NCI-H2107 treated with DMSO at 0.1 percent for 48 hours (cell line): Measurements from ENCODE around the gene TBC1D10A.

ENCODE experiments used
- DNase-seq: peaks from one replicate; lab custom pipeline; 2025; ENCODE audit not compliant: unreplicated experiment; lab: John Stamatoyannopoulos, UW

Gene TBC1D10A

DNA sequence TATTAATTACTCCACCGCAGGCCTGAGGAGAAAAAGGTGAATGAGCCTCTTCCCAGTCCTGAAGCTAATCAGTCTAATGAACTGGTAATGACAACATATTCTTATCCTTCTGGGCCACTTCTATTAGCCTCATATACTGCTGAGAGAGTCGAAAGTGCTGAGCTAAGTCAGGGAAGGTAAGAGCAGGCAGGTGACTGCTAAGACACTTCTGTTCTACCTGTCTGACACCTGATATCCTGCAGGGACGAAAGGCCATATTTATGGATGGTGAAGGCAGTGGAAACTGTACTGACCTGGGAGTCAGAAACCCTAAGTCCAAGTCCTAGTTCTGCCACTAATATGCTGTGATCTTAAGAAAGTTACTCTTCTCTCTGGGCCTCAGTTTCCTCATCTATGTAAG is 3.5 kb downstream of the TBC1D10A start:
- no peak for DNase-seq

DNA sequence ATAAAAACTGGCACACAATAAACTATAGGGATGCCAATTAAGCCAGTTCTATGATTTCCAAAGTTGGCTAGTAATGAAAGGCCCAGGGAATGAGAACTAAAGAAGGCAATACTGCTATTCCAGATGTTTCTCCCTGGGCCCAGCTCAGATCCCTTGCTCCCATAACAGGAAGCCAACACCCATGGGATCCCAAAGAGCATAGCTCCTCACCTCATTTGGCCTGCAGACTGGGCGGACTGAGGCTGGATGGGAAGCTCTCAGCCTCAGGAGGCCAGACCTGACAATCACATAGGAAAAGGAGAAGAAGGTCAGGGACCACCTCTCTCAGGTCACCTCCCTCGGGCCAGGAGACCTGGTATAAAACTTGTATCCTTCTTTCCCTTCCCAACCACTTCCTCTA is 5.3 kb downstream of the TBC1D10A start:
- DNase-seq = no peak

DNA sequence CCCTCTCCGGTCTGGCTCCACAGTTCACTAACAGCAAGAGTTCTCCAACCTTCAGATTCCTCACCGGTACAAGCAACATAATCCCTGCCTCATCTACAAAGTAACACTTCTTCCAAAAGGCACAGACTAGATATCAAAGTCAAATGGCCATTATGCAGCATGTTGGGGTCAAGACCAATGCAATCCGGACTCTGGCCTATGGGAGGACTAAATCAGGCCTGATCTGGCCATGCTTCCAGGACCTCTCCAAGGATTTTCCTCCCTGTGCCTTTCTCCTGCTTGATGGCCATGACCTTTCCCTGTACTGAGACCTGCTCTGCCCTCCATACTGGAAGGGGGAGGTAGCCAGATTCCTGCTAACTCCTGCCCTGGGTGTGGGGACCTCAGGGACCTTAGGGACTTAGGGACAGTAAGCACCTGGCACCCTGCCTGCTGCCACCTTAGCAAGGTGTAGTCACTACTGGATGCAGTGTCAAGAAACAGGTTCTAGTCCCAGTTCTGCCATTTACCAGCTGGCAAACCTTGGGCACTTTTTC is 6.7 kb downstream of the TBC1D10A start:
- DNase-seq = no peak

DNA sequence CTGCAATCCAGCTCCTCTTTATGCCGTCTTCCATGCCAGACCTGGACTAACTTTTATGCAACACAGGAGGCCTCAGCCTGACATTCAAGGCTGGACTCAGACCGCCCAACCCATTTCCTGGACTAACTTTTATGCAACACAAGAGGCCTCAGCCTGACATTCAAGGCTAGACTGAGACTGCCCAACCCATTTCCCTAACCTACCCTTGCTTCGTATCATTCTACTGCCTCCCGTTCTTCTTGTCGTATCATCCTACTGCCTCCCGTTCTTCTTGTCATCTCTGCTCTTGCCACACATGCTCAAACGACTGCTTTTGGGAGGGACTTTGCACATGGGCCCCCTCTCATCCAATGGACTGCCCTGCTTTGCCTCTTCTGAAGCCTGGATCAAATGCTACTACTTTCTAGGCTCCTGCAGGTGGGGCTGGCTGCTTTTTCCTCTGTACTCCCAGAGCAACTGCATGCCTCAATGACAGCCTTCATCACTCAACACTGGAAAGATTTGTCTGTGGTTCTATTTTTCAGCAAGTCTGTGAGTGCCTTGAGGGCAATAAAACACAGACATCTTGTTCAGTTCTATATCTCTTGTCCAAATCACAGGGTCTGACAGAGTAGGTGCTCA is 7.8 kb downstream of the TBC1D10A start:
- DNase-seq = no peak

DNA sequence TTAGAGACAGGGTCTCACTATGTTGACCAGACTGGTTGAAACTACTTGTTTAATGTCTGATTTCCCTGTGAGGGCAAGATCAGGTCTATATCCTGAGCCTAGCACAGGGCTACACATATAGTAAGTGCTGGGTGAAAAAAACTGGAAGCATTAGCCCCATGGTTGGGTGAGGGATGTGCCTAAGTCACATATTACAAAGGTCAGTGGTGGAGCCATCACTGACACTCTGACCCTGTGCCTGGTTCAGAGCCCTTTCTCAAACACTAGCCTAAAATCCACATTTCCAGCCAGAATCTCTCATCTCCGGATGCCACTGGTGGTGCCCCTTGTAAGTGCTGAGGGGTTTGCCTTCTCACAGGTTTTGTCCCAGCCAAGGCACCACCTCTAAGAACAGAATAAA is 9.0 kb downstream of the TBC1D10A start:
- DNase-seq = no peak

DNA sequence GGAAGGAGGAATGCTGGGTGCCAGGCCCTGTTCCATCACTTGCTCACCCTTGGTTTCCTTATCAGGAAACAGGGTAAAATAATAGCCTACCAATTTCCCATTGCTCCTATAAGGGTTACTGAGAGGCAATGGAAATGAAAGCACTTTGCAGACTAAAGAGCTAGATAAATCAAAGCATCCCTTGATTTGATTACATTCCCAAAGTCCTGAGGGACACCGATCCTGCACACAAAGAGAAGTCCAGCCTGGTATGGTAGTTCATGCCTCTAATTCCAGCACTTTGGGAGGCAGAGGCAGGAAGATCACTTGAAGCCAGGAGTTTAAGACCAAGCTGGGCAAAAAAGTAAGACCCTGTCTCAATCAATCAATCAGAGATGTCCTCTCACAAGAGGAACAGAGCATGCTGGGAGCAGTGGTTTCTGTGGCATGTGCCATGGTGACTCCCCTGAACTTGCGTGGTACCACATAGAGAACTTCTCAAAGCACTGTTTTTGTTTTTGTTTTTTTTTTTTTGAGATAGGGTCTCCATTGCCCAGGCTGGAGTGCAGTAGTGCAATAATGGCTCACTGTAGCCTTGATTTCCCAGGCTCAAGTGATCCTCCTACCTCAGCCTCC is 10.7 kb downstream of the TBC1D10A start:
- DNase-seq = no peak

DNA sequence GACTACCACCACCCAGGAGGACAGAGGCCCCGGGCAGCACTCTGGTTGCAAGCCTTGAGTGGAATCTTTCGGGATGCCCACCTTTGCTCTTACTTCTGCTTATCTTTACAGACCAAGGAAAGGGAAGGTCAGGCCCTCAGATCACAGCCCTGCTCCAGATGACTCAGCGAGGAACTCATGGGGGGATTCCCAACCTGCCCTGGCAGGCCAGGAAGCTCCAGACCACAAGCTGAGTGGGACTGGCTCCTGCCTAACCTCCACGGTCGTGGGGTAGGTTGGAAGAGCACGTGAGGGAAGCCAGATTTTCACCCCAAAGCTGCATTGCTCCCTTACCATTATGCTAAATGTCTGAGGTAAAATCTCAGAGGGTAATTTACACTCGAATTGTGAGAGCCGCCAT is 11.8 kb downstream of the TBC1D10A start:
- DNase-seq = no peak

DNA sequence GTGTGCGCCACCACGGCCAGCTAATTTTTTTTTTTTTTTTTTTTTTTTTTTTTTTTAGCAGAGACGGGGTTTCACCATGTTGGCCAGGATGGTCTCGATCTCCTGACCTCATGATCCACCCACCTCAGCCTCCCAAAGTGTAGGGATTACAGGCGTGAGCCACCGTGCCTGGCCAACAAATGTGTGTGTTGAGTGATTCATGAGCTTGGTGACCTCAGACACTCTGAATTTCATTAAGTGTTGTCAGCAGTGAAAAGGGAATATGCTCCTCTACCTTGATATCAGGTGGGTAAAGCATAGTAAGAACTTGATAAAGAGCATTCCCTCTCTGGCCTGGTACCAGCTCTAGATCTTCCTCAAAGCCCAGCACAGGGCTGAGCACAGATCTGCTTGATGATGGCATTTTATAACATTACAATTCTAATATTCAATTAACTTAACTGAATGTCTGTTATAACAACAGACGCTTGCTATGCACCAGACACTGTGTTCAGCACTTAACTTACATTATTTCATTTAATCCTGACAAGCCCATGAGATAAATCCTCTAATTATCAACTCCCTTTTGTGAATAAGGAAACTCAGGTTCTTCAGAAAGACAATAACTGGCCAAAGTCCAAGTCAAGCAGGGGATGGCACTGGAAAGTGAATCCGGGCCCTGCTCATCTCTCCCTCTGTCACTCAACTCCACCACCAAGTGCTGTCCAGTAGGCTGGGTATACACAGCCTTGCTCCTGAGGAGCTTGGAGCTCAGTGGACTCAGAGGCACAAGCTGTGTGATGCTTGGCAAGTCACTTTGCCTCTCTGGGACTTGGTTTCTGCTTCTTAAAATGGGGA is 13.0 kb downstream of the TBC1D10A start:
- DNase-seq = no peak

DNA sequence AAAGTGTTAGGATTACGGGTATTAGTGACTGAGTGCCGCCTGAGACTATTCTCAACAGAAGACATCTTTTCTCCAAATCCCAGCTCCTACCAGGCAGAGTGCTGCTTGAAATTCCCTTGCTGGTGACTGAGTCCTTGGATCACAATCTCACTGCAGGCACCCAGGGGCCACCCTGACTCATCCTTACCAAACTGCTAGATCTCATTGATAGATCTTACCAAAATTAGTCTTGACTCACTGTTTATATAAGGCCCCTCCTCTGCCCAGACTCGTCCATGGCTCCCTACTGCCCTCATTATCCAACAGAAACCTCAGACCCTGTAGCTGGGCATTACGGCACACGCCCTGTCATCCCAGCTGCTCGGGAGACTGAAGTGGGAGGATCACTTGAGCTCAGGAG is 14.7 kb downstream of the TBC1D10A start:
- no peak for DNase-seq

DNA sequence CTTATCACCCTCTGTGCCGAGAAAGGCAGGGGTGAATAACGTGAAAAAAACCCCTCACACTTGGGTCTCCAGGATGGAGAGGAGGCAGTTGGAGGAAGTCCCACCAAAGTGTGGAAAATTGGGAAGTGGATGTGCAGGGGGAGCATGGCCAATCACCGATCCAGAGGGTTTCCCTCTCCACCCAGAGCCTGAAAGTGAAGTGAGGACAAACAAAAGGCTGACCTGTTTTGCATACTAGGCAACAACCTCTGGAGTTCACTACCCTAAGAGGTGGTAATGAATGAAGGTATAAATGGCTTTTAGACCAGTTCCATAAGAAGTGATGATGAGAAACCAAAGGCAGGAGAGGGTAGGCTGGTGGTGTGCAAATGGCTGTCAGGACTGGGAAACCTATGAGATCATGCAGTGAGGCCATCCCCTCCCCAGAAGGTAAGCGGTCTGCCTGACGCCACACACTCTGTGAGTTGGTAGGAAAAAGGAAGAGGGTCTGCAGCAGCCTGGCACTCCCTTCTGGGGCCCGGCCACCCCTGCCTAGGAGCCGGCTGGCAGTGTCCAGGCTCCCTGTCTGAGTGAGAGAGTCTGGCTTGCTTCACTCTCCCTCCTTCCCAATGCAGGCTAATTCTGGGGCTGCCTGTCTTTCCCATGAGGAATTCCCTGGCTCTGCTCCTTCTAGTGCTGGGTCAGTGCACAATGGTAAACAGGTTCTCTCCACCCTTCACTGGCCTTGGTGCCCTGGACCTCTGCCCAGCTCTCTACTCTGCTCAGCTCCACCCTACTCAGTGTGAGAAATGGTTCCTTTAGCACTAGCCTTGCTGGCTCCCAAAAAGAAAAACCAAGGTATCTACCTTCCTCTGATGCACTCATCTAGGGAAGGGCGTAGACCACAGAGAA is 15.6 kb downstream of the TBC1D10A start:
- DNase-seq = no peak

DNA sequence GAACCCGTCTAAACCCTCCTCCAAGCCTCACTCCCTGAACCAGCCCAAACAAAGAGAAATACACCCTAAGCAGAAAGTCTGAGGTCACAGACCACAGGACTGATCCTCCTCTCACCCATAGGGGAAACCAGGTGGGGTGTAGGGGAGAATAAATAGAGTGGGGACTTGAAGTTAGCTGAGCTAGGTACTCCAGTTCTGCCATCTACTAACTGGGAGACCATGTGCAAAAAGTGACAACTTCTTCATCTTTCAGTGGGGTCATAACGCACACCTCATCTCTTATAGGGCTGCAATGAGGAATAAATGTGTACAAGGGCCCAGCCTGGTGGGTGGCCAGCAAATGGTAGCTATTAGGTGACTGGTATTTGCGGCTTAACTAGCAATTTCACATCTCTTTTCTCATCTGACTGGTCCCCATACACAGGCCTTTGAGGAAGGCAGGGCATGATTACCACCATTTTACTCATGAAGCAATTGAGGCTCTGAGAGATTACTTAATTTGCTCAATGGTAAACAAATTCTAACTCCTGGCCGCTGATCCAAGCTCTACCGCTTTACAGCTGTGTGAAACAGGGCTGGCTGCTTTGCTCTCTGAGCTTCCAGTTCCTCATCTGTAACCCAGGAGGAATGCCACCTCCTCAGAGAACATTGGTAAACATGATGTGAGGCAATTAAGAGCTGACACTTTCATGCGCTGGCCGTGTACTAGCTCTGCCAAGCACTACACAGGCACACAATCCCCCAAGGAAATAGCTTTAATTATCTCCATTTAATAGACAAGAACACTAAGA is 16.6 kb downstream of the TBC1D10A start:
- no peak for DNase-seq

DNA sequence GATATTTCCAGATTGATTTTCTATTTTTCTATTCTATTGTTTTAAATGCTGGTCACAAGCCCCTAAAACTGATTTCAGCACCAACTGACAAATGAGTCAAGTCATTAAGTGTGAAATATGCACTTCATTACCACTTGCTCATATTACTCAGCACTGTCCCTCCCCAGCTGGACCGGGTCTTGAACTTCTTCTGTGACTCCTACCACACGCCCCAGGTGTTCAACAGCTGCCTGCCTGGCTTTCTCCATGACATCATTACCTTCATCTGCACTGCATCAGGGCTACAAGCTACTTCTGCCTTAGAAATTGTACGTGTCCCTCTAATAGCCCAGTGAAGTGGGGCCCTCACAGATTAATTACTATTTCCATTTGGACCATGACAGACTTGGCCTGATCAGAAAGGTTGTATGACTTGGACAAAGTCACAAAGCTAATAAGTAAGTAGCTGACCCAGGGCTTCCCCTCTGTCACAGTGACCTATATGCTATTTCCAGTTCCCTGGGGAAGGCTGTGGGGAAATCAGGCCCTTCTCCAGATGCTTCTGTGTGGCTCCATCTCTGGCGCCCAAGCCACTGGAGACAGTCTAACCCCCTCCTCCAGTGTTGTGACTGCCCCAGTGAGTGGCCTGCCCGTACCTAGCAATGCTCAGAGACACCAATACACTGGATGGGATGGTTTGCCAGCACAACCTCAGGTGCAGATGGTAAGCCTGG is 18.1 kb downstream of the TBC1D10A start:
- no peak for DNase-seq

DNA sequence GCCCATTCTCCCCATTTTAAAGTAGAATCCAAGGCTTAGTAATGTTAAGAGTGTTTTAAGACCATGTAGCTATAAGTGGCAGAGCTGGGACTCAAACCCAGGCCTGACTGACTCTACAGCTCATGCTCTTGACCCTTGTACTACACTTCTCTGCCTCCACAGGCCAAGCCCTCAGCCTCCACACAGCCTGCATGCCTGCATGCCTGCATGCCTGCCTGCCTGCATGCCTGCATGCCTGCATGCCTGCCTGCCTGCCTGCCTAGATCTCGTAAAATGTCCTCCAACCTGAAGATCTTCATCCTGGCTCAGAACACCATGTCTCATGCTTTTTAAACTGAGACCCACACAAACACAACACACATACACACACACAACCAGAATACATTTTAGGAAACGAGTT is 18.6 kb downstream of the TBC1D10A start:
- DNase-seq = no peak

DNA sequence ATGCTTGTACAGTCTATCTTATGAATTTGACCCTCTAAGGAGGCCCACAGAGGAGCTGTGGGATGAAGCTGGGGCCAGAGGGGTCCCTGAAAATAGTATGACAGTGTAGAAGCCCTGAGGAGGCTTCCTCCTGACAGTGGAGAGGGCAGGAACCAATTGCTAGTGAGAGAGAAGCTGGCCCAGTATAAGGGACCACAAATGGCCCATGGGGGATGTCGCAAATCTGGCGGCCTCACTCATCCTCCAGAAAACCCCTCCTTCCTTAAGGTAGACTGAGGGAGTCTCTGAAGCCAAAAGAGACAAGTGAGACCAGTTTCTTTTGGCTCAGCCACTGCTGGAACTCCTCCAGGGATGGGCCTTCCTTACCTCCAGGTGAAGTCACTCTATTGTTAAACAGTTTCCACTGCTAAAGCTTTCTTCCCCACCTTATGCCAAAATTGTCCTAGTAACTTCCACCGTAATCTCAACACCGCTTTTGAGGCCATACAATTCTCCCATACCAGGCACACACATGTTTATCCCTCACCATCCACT is 19.6 kb downstream of the TBC1D10A start:
- DNase-seq = no peak

DNA sequence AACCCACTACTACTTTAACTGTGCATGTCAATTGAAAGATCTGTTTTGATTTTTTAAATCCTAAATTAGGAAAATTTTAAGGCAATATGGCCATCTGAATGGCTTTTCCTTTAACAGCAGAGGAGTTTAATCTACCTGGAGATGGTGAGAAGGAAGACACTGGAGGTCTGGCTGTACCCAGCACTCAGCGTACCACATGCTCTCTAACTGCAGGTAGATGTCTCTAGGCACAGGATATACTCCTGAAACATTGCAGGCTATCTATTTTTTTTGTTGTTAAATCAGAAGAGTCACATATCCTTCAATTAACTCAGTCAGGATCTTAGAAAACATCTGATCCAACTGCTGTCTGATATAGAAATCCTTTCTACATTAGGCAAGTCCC is 20.1 kb downstream of the TBC1D10A start:
- no peak for DNase-seq

DNA sequence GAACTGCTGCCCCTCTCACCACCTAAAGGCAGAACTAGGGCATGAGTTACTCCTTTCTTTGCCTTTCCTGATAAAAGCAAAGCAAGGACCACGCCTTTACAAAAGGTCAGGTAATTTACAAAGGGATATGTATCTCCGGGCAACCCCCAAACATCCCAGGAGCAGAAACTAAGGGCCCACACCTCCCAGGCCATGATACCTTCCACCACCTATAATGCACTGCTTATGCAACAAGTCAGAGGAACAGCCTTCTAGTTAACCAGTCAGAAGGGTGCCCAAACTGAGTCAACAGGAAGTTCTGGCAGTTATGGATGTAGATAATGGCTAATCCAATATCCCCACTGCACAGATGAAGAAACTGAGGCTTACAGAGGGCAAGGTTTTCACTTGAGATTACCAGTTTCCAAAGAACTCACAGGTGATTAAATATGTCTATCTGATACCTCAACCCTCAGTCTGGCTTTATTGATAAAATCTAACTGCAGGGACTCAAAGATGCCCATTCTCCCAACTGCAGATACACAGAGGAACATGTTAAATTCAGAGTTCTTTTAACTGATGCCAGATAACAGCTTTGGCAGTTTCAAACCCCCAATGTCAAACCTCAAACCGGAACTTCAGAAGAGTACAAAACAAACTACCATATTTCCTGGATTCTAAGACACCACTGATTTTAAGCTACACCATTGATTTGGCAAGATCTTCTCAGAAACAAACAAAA is 20.7 kb downstream of the TBC1D10A start:
- no peak for DNase-seq

DNA sequence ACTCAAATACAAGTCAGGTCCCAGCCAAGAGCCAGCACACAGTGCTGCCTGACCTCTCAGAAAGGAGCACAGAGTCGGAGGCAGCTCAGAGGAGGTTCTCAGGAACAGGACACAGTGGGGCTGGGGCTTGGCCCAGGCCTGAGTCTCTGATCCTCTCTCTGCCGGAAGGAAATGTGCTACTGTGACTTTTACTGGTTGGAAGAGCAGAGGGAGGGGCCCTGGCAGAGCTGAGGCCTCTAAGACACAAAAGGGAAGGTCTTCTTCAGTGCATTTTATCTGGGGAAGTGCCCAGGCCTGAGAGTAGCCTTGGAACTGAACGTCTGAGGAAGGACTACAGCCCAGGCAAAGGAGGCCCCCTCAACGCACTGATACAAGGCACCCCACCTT is 21.2 kb downstream of the TBC1D10A start:
- no peak for DNase-seq

DNA sequence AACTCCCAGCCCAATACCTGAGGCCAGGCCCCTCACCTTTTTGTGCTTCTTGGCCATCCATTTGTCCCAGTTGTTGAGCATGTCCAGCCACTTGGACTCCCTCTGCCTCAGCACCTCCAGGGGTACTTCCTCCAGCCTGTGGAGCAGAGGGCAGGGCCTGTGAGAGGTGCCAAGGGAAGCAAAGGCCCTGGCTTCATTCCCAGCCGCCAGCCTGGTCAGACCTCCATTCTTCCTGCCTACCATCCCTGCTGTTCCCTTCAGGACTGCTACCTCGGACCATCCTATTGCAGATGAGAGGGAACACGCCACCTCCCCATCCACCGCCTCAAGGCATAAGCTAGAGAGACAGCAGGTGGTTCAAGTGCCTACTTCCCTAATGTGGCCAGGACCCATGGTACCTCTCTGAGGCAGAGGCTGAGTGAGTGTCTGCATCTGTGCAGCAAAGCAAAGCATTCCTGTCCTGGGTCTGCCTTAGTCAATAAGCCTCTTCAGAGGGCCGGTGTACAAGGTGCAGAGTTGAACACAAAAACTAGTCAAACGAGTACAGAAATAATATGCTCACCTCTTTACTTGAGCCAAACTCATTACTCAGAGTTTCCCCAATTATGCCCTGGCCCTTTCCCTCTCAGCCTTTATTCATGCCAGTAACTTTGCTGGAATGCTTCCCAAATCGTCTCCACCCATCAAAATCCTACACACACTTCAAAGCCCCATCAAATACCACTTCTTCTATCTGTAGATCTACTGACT is 22.1 kb downstream of the TBC1D10A start:
- no peak for DNase-seq
